ENCODE data around the gene POFUT2. TPM values are rescaled to one million over a fixed set of nuclear protein-coding genes. Genes with fewer than 3 reads are reported as not detected.

The POFUT2 gene
- total RNA-seq, 1 donor from 2014 or later, result 62.5 TPM

DNA sequence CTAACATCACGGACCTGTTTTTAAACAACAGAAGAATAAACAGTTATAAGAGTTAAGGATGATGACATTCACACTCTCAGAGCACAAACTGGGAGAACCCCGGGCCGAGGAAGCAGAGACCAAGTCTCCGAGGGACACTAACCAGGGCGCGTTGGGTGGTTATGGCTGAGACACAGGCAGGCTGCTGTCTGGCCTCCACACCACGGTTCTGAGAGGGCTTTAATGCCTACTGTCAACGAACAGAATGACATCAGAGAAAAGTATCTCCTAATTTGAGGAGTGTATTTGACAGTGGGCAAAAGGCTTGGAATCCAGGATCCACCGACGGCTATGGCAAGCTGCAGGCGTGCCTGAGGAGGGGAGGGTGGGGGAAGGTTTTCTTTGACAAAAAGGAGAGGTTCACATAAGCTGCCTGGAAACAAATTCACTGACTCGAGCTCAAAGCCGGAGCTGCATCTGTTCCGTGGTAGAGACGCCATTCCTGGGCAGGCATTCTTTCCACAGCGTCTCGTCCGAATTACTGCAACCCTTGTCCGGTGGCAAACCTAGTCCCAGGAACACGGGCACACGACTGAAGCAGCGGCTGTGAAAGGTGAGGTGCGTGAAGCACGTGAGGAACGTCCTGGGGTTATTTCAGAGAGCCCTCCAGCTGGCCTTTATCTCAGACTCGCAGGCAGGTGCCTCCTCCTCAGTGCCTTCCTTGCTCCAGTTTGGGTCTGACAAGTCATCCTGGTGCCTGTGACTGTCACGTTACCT, 9.4 kb downstream of the POFUT2 start:
- Mint-ChIP-seq H3K4me3 (no peak overlapping the region), H3K36me3 (peaks cover 23% of the 10 kb centered on the region), H3K4me1 (no peaks in the 10 kb centered on the region), H3K9me3 (peaks cover 4% of the 10 kb centered on the region), H3K27ac (no peak overlapping the region), H3K27me3 (ENCODE audit: low read depth) (no peaks in the 10 kb centered on the region)
- TF ChIP-seq, protein P1, sequence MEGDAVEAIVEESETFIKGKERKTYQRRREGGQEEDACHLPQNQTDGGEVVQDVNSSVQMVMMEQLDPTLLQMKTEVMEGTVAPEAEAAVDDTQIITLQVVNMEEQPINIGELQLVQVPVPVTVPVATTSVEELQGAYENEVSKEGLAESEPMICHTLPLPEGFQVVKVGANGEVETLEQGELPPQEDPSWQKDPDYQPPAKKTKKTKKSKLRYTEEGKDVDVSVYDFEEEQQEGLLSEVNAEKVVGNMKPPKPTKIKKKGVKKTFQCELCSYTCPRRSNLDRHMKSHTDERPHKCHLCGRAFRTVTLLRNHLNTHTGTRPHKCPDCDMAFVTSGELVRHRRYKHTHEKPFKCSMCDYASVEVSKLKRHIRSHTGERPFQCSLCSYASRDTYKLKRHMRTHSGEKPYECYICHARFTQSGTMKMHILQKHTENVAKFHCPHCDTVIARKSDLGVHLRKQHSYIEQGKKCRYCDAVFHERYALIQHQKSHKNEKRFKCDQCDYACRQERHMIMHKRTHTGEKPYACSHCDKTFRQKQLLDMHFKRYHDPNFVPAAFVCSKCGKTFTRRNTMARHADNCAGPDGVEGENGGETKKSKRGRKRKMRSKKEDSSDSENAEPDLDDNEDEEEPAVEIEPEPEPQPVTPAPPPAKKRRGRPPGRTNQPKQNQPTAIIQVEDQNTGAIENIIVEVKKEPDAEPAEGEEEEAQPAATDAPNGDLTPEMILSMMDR (IDR thresholded peaks at IDR 0.05; ENCODE audit: unreplicated experiment), result no peak
- DNase-seq (ENCODE audit: low spot score in 2 of 2, unreplicated experiment in 2 of 2), result no peak

DNA sequence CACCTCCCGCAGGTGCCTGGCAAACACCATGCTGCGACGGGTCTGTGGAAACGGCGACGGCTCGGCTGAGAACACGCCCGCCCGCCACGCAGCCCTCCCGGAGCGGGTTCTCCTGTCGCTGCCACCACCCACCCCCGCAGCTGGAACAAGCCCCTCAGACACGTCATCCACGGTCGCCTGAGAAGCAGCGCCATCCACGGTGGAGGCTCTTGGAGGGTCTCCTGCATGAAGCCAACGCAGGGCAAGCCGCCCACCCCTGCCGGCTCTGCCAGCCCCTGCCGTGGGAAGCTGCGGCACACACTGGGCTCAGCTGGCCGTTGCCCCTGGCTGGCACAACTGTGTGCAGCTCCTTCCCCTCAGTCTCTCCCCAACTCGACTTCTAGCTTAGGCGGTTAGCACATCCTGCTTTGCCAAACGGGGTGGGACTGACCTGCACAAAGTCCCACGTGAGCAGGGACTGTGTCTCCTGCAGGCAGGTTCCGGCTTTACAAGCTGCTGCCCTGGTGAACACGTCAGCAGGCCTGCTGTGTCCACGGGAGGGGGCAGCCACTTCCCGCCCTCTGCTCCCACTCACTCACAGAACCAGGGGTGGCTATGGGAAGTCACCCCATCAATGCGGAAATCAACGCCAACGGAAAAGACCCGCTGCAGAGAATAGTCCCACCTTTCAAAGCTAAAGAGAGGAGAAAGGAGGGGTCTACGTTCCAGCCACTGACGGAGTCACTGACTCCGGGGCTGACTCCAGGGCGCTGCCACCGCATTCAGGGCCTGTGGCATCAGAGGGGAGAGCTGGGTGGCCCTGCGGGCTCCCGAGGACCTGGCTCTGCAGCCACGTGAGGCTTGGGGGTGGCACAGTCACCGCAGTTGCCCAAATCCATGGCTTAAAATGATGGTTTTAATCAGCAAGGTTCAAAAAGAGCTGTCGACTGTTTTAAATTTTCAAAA, 10.3 kb downstream of the POFUT2 start:
- Mint-ChIP-seq H3K36me3 (peaks cover 23% of the 10 kb centered on the region), H3K4me3 (no peak overlapping the region), H3K9me3 (peaks cover 4% of the 10 kb centered on the region), H3K27ac (no peak overlapping the region), H3K27me3 (ENCODE audit: low read depth) (no peaks in the 10 kb centered on the region), H3K4me1 (no peaks in the 10 kb centered on the region)
- no peak for DNase-seq (ENCODE audit: low spot score in 2 of 2, unreplicated experiment in 2 of 2)
- TF ChIP-seq, protein P1 (IDR thresholded peaks at IDR 0.05; ENCODE audit: unreplicated experiment), result no peak

DNA sequence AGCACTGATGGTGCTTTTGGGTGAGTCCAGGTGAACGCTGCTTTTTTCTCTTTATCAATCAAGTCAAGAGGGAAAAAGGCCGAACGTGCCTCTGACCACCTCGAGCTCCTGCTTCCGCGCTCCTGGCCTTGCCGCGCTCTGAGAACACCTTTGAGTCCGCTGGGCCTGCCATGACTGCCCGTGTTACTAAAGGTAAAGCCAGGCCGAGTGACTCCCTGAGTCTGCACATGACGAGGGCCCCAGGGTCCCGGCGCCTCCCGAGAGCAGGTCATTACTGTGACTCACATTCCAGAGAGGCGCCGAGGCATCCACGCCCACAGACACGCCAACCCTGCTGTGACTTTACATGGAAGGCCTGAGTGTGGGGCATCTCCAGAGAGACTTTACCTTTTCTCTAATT, 11.1 kb downstream of the POFUT2 start:
- no peak overlapping the region for H3K27ac Mint-ChIP-seq
- H3K36me3 Mint-ChIP-seq, result peaks cover 23% of the 10 kb centered on the region

DNA sequence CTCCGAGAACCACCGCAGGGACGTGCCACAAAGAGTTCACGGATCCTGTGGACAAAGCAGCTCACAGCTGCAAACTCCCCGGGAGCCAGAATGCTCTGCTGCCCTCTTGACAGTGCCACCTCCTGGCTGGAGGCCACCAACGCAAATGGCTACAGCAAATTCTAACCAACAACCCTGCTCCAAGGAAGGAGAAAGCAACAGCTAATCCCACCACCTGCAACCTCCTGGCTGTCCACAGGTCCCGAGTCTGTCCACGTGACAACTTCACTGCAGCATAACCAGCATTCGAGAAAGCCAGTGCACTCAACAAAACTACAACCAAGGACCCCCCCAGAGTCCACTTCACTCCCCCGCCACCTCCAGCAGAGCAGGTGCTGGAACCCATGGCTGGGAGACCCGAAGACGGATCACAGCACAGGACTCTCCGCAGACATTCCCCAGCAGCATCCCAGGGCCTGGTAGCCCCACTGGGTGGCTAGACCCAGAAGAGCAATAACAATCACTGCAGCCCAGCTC, 17.3 kb downstream of the POFUT2 start:
- H3K36me3 Mint-ChIP-seq, result peaks cover 23% of the 10 kb centered on the region
- TF ChIP-seq, protein P1 (IDR thresholded peaks at IDR 0.05; ENCODE audit: unreplicated experiment), result no peak
- H3K27me3 Mint-ChIP-seq (ENCODE audit: low read depth), result no peaks in the 10 kb centered on the region
- no peak for DNase-seq (ENCODE audit: low spot score in 2 of 2, unreplicated experiment in 2 of 2)
- H3K9me3 Mint-ChIP-seq, result peaks cover 1% of the 10 kb centered on the region
- no peak overlapping the region for H3K27ac Mint-ChIP-seq
- no peaks in the 10 kb centered on the region for H3K4me1 Mint-ChIP-seq
- no peak overlapping the region for H3K4me3 Mint-ChIP-seq

More for the DNA sequence above, 11.1 kb downstream of the POFUT2 start:
- TF ChIP-seq, protein P1 (IDR thresholded peaks at IDR 0.05; ENCODE audit: unreplicated experiment), result no peak
- Mint-ChIP-seq H3K4me1 (no peaks in the 10 kb centered on the region), H3K4me3 (no peak overlapping the region), H3K27me3 (ENCODE audit: low read depth) (no peaks in the 10 kb centered on the region), H3K9me3 (peaks cover 4% of the 10 kb centered on the region)
- no peak for DNase-seq (ENCODE audit: low spot score in 2 of 2, unreplicated experiment in 2 of 2)

DNA sequence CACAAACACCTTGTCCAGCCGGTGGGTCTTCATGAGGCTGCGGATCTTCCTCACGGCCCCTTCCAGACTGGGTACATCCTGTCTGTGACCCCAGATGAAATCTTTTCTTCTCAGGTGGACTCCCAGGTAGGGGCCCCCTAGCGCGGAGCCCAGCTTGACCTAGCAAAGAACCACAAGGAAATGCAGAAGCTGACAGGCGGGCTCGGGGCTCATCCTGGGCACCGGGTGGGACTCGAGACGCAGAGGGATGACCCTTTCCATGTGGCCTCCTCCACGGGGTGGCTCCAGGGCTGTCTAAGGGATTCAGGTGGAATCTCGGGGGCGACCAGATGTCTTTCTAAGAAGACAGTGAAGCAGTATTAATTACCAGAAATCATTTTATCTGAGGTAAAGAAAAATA, 17.8 kb downstream of the POFUT2 start:
- Mint-ChIP-seq H3K4me1 (no peaks in the 10 kb centered on the region), H3K27me3 (ENCODE audit: low read depth) (no peaks in the 10 kb centered on the region), H3K9me3 (no peaks in the 10 kb centered on the region), H3K36me3 (peaks cover 25% of the 10 kb centered on the region), H3K4me3 (no peak overlapping the region), H3K27ac (no peak overlapping the region)
- no peak for DNase-seq (ENCODE audit: low spot score in 2 of 2, unreplicated experiment in 2 of 2)
- TF ChIP-seq, protein P1 (IDR thresholded peaks at IDR 0.05; ENCODE audit: unreplicated experiment), result no peak
